ENCODE data around the gene TRIM59.

TRIM59 gene

GRCh38 chr3:160473978-160474377 is 24.4 kb upstream of the TRIM59 start:
- no peak overlapping the region for H3K4me3 ChIP-seq (replicated peaks; ENCODE audit: low read depth, low read length)
- DNase-seq (ENCODE audit: low read depth): peak; percentile 82
- TF ChIP-seq CTCF (IDR thresholded peaks at IDR 0.05; ENCODE audit: low read length, missing control alignments): no peak

- DNase-seq (ENCODE audit: low read depth): peak; percentile 46
- no peak overlapping the region for H3K4me3 ChIP-seq (replicated peaks; ENCODE audit: low read depth, low read length)
- no peak for TF ChIP-seq CTCF (IDR thresholded peaks at IDR 0.05; ENCODE audit: low read length, missing control alignments)
These were observed 23.6 kb upstream of the TRIM59 start for GRCh38 chr3:160473221-160473620.

- no peak for DNase-seq (ENCODE audit: low read depth)
- no peak overlapping the region for H3K4me3 ChIP-seq (replicated peaks; ENCODE audit: low read depth, low read length)
- no peak for TF ChIP-seq CTCF (IDR thresholded peaks at IDR 0.05; ENCODE audit: low read length, missing control alignments)
These were observed 22.8 kb upstream of the TRIM59 start for GRCh38 chr3:160472344-160472743.

- no peak for DNase-seq (ENCODE audit: low read depth)
- no peak overlapping the region for H3K4me3 ChIP-seq (replicated peaks; ENCODE audit: low read depth, low read length)
- TF ChIP-seq CTCF (IDR thresholded peaks at IDR 0.05; ENCODE audit: low read length, missing control alignments): no peak
These were observed 22.3 kb upstream of the TRIM59 start for GRCh38 chr3:160471892-160472291.

- no peak for DNase-seq (ENCODE audit: low read depth)
- H3K4me3 ChIP-seq (replicated peaks; ENCODE audit: low read depth, low read length): no peak overlapping the region
- no peak for TF ChIP-seq CTCF (IDR thresholded peaks at IDR 0.05; ENCODE audit: low read length, missing control alignments)
These were observed 20.6 kb upstream of the TRIM59 start for GRCh38 chr3:160470181-160470580.

- no peak overlapping the region for H3K4me3 ChIP-seq (replicated peaks; ENCODE audit: low read depth, low read length)
- TF ChIP-seq CTCF (IDR thresholded peaks at IDR 0.05; ENCODE audit: low read length, missing control alignments): no peak
These were observed 15.4 kb upstream of the TRIM59 start for GRCh38 chr3:160464971-160465370.

GRCh38 chr3:160464321-160464720 is 14.7 kb upstream of the TRIM59 start:
- H3K4me3 ChIP-seq (replicated peaks; ENCODE audit: low read depth, low read length): no peak overlapping the region
- TF ChIP-seq CTCF (IDR thresholded peaks at IDR 0.05; ENCODE audit: low read length, missing control alignments): no peak
- DNase-seq (ENCODE audit: low read depth): no peak

More at GRCh38 chr3:160464971-160465370, 15.4 kb upstream of the TRIM59 start:
- DNase-seq (ENCODE audit: low read depth): no peak
